ENCODE results near the gene DAO.
"Not testable (repeated sequence)": the region's sequence is repeated elsewhere in the genome, so short reads cannot be mapped to it uniquely, and the experiment has no call there.

DAO gene

DNA sequence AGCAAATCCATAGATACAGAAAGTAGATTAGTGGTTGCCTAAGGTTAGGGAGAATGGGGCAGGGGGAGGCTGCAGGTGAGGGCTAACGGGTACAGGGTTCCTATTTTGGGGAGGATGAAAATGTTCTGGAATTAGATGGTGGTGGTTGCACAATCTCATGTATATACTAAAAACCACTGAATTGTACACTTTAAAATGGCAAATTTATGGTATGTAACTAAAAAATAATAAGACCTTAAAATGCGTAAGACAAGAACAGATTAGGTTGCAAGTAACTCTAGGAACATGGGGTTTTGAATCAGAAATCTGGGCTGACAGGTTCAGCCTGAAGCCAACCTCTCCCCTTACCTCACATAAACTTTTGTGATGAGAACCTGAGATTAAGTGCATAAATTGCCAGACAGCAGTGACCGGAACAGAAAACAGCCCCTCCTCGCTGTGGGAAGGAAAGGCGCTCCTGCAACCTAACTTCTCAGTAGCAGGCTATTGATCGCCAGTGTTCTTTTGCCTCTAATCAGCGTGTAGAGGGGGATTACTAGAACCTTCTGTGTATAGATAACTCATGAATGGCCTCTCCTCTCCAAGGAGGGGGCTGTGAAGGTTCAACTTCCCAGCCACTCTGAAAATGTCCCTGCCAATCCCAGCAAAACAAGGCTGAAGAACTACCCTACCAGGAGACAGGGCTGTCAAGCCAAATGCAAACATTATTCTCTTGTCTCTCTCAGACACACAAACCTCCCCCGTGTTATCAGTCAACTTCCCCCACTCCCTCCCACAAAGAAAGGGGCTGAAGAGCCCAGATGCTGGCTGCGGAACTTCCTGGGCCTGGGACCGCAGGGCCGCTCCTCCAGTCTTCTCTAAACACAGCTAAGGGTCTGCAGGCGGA is 24.4 kb upstream of the DAO start:
- TF ChIP-seq POLR2A (IDR thresholded peaks at IDR 0.05; ENCODE audit: low read length), result no peak
- TF ChIP-seq GATA1 (IDR thresholded peaks at IDR 0.05; ENCODE audit: low read depth, low read length), result no peak
- peak; percentile 46 to 61 for DNase-seq

DNA sequence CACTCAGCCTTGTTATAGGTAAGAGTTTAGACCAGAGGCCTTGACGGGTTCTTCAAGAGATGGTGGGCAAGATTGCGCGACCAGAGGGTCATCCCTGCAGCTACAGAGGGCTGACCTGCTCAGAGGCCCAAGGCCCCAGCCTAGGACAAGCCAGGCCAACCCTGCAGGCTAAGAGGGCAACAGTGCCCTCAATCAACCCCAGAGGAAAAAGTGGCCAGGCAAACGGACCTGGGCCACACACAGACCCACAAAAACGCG is 23.8 kb upstream of the DAO start:
- no peak for DNase-seq
- TF ChIP-seq GATA1 (IDR thresholded peaks at IDR 0.05; ENCODE audit: low read depth, low read length), result no peak
- TF ChIP-seq POLR2A (IDR thresholded peaks at IDR 0.05; ENCODE audit: low read length), result no peak

DNA sequence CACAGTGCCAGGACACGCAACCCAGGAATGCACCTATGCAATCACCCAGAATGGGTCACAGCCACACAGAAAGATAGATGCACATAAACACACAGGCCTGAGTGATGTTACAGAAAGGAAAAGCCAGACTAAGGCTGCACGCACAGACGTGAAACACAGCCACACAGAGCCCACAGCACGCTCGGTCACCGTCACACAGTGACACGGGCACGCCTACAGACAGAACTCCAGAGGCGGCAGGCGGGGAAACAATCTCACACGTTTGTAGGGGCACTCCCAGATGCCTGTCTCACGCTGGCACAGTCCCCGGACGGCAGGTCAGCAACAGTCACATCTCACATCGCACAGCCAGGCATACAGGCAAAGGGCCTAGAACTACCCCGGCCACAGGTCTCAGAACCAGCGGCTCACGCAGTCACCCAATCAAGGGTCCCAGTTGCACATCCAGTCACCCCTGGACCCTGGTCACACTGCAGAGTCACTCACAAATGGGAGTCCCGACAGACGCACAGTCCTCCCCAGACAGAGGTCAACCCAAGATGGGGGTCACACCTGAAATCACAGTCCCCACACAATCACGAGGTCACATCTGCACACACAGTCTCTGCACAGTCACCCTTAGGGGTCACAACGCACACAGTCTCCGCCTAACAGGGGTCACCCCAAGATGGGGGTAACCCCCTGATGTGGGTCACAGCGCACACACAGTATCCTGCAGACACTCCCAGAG is 23.3 kb upstream of the DAO start:
- TF ChIP-seq POLR2A (IDR thresholded peaks at IDR 0.05; ENCODE audit: low read length), result peak; percentile 75
- TF ChIP-seq GATA1 (IDR thresholded peaks at IDR 0.05; ENCODE audit: low read depth, low read length), result no peak
- peak; percentile 66 to 69 for DNase-seq

DNA sequence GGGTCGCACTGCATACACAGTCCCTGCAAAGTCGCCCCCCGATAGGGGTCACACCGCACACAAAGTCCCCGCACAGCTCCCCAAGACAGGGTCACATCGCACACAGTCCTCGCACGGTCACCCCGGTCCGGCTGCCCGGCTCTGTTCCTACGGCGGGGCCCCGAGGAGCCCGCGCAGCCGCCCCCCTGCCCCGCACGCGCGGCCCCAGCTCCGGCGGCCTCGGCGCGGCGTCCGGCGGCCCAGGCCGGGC is 22.8 kb upstream of the DAO start:
- TF ChIP-seq GATA1 (IDR thresholded peaks at IDR 0.05; ENCODE audit: low read depth, low read length) (no peak), POLR2A (IDR thresholded peaks at IDR 0.05; ENCODE audit: low read length) (no peak)
- no peak for DNase-seq

DNA sequence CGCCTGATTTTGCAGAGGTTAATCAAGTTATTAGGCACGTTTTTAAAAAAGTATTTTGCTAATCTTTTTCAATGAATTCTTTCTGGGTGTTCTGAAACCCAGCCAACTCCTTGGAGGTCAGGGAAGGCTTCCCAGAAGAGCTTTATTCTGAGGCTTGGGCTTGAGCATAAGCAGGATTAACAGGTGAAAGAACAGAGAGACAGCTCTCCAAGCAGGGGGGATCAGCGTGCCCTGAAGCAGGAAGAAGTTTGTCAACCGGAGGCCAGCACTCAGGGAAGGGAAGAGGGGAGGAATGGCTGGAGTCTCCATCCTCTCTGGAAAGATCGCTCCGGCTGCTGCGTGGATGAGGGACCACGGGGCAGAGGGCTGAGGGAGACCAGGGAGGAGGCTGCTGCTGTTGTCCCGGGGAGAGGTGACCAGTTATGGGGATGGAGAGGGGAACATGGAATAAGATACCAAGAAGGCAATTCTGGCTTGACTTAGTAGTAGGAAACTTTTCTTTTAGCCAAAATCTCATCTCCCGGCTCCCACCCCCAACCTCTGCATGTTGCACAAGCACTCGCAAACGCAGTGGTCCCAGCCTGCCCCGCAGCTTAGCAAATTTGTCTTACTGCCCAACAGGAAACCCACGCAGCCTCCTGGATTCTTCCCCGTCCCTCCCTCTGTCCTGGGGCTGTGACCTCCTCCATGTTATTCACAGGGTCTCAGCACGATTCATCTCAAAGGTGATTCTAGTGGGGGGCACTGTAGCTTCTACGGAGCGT is 21.4 kb upstream of the DAO start:
- TF ChIP-seq POLR2A (IDR thresholded peaks at IDR 0.05; ENCODE audit: low read length) (no peak), GATA1 (IDR thresholded peaks at IDR 0.05; ENCODE audit: low read depth, low read length) (no peak)
- peak in 1 of 2 experiments; percentile 31 for DNase-seq

DNA sequence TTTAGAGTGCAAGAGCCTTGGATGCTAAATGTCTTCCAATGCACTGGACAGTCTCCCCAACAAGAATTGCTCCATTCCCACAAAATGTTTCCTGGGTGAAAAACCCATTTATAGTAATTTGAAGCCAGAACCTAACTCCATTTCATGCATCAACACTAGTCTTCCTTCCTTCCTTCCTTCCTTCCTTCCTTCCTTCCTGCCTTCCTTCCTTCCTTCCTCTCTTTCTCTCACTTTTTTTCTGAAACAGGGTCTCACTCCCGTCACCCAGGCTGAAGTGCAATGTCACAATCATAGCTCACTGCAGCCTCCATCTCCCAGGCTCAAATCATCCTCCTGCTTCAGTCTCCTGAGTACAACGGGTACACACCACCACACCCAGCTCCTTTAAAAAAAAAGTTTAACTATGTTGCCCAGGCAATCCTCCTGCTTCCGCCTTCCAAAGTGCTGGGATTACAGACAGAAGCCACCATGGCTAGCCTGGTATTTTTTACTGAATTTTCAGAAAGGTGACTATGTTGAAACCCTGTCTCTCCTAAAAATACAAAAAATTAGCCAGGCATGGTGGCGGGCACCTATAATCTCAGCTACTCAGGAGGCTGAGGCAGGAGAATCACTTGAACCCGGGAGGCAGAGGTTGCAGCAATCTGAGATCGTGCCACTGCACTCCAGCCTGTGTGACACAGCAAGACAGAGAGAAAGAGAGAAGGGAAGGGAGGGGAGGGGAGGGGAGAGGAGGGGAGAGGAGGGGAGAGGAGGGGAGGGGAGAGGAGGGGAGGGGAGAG is 20.6 kb upstream of the DAO start:
- not testable (repeated sequence) for DNase-seq

DNA sequence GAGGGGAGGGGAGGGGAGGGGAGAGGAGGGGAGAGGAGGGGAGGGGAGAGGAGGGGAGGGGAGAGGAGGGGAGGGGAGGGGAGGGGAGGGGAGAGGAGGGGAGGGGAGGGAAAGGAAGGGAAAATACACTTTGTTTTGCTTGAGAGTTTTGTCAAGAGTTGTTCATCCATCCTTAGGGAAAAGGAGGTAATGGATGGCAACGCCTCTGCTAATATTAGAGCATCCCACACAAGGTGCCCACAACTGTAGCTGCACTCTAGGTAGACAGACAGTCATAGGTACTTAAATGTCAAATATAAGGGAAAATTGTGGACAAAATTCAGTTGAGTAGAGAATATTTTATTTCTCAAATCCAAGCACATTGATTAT is 20.0 kb upstream of the DAO start:
- DNase-seq, result no peak
- TF ChIP-seq GATA1 (IDR thresholded peaks at IDR 0.05; ENCODE audit: low read depth, low read length), result no peak
- no peak for TF ChIP-seq POLR2A (IDR thresholded peaks at IDR 0.05; ENCODE audit: low read length)

DNA sequence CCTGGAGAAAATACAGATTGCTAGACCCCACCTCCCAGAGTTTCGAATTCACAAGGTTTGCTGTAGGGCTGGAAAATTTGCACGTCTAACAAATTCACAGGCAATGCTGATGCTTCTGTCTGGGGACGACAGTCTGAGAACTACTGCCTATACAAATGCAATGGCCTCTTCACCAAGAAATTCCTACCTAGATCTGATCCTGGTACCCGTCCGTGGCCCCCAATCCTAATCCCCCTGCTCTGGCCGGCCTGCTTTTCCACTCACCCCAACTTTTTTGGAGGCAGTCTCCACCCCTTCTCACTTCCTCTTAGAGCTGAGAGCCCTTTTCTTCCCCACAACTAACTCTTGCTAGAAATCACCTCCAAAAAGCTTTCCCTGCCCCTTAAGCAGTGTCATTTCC is 19.4 kb upstream of the DAO start:
- no peak for TF ChIP-seq GATA1 (IDR thresholded peaks at IDR 0.05; ENCODE audit: low read depth, low read length)
- no peak for DNase-seq

DNA sequence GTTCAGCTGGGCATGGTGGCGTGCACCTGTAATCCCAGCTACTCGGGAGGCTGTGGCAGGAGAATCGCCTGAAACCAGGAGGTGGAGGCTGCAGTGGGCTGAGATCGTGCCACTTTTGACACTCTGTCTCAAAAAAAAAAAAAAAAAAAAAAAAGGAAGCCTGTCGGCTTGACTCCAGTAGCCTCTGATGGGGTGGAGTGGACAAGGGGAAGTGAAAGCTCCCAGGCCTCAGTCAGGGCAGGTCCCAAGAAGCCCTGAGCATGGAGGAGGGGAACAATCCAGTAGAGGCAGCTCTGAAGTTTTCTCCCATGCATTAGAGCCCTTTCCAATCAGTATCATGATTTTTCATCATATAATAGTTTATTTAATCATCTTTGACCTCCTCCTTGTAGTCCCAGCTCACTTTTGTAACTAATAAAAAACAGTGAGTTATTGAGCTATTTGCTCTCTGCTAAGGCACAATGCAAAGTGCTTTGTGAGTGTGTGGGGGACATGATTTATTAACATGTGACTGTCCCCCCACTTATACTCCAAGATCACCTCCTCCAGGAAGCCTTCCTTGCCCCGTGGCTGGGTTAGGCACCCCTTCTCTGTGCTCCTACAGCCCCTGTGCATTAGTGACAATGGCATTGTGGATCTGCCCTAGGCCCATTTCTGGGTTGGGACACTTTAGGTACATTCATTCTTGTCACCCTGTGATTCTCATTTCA is 17.9 kb upstream of the DAO start:
- TF ChIP-seq GATA1 (IDR thresholded peaks at IDR 0.05; ENCODE audit: low read depth, low read length), result no peak
- TF ChIP-seq POLR2A (IDR thresholded peaks at IDR 0.05; ENCODE audit: low read length), result no peak
- DNase-seq, result peak in 1 of 2 experiments; percentile 9

DNA sequence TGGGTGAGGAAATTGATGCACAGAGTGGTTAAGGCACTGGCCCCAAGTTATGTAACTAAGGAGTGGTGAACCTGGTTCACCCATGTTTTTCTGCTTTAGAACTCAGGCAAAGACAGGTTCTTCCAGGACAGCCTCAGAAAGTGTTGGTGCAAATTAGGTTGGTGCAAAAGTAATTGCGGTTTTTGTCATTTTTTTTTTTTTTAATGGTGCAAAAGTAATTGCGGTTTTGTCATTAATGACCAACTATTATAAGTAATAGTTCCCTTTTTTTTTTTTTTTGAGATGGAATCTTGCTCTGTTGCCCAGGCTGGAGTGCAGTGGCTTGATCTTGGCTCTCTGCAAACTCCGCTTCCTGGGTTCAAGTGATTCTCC is 17.3 kb upstream of the DAO start:
- DNase-seq, result no peak
- TF ChIP-seq POLR2A (IDR thresholded peaks at IDR 0.05; ENCODE audit: low read length) (no peak), GATA1 (IDR thresholded peaks at IDR 0.05; ENCODE audit: low read depth, low read length) (no peak)

DNA sequence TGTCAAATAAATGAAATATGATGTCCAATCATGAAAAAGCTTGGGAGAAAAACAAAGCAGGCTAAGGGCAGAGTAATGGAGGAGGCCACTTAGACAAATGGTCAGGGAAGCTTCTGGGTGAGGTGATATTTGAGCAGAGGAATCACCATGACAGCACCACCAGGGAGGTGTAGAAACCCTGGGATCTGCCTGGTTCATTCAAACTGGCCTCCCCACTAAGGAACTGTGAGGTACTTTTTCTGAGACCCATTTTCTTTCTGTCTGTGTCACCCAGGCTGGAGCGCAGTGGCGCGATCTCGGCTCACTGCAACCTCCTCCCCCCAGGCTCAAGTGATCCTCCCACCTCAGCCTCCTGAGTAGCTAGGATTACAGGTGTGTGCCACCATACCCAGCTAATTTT is 14.7 kb upstream of the DAO start:
- no peak for TF ChIP-seq GATA1 (IDR thresholded peaks at IDR 0.05; ENCODE audit: low read depth, low read length)

DNA sequence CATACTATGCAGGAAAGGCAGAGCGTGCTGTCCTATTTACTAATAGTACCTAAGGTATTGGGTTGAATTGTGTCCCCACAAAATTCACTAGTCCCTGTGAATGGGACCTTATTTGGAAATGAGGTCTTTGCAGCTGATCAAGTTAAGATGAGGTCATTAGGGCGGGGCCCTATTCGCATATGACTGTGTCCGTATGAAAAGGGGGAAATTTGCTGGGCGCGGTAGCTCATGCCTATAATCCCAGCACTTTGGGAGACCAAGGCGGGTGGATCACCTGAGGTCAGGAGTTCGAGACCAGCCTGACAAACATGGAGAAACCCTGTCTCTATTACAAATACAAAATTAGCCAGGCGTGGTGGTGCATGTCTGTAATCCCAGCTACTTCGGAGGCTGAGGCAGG is 13.8 kb upstream of the DAO start:
- DNase-seq, result peak in 1 of 2 experiments; percentile 40

More for the DNA sequence above, 14.7 kb upstream of the DAO start:
- DNase-seq, result no peak

DNA sequence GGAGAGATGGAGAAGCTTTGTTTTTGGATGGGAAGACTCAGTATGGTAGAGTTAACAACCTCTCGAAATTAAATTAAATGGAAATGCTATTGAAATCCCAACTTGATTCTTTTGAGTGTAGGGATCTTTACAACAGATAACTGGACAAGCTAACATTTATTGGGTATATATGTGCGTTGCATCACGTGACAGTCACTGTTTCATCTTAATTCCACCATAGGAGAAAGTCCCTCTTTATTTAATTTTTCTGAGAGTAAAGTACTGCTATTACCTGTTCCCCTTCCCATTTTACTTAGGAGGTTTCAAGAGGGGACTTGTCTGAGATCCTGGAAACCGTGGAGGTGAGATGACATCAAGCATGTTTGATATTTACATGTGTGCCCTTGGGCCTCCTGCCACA is 11.1 kb upstream of the DAO start:
- DNase-seq, result no peak
- TF ChIP-seq GATA1 (IDR thresholded peaks at IDR 0.05; ENCODE audit: low read depth, low read length) (no peak), POLR2A (IDR thresholded peaks at IDR 0.05; ENCODE audit: low read length) (no peak)

DNA sequence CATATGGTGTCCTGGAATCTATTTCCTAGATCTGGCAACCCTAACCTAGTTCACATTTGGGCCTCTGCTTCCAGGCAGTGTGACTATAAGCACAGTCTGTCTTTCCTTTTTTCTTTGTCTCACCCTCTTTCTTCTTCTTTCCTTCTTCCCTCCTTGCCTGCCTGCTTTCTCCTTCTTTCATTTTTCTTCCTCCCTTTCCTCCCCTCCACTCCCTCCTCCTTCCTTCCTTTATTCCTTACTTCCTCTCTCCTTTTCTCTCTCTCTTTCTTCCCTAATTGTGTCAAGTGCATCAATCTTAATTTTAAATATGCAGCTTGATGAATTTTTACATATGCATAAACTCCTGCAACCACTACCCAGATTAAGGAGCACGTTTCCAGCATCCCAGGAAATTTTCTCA is 4.6 kb upstream of the DAO start:
- no peak for DNase-seq
- TF ChIP-seq GATA1 (IDR thresholded peaks at IDR 0.05; ENCODE audit: low read depth, low read length) (no peak), POLR2A (IDR thresholded peaks at IDR 0.05; ENCODE audit: low read length) (no peak)

Data from erythroblast (primary cell).